Activated T-helper 1 cell treated with anti-CD3 and anti-CD28 coated beads, Interleukin-12 subunit alpha, Interleukin-12 subunit beta, Interleukin-2, Interleukin-4 antibody, amounts not matched to agents 30 ng/mL and 10 ng/mL and 1 ng/mL, durations not matched to agents 14 hours and 24 hours and 36 hours (primary cell): ENCODE results near the gene NECTIN1. TPM values are rescaled to one million over a fixed set of nuclear protein-coding genes. Genes with fewer than 3 reads are reported as not detected.
"Not testable (repeated sequence)": the region's sequence is repeated elsewhere in the genome, so short reads cannot be mapped to it uniquely, and the experiment has no call there.

Source experiments
- DNase-seq: peaks from one replicate; pipeline ENCODE4 v3.0.0; 2021; ENCODE audit warnings: low spot score
- H3K27ac Mint-ChIP-seq: one replicate; pipeline ENCODE4 v1.8.0; 2021; ENCODE audit warnings: mild to moderate bottlenecking, mixed read lengths
- H3K27me3 Mint-ChIP-seq: one replicate; pipeline ENCODE4 v1.8.0; 2022; ENCODE audit warnings: mild to moderate bottlenecking, moderate library complexity, mixed read lengths; ENCODE audit not compliant: insufficient read depth
- H3K36me3 Mint-ChIP-seq: one replicate; pipeline ENCODE4 v1.8.0; 2021; ENCODE audit warnings: low read depth, mixed read lengths
- H3K4me1 Mint-ChIP-seq: one replicate; pipeline ENCODE4 v1.8.0; 2021; ENCODE audit warnings: low read depth, mixed read lengths
- H3K4me3 Mint-ChIP-seq: one replicate; pipeline ENCODE4 v1.8.0; 2021; ENCODE audit warnings: mild to moderate bottlenecking, moderate library complexity, mixed read lengths
- H3K9me3 Mint-ChIP-seq: one replicate; pipeline ENCODE4 v1.8.0; 2021; ENCODE audit warnings: mixed read lengths
- intact Hi-C: fragments of 100-400 bp; cut with micrococcal nuclease; formaldehyde crosslinking; loops from one replicate; pipeline ENCODE4 v1.15.1; 2024
- total RNA-seq: library from RNA; stranded (reverse); gene quantifications from 2 replicates; pipeline ENCODE4 v1.2.3, GENCODE V29; 2022

Gene NECTIN1
- total RNA-seq, 1 donor from 2014 or later = 4.5 TPM

- no peak overlapping the region for H3K27ac Mint-ChIP-seq
- DNase-seq = no peak
- no peaks in the 10 kb centered on the region for H3K4me1 Mint-ChIP-seq
- intact Hi-C loops = no loop called here
- H3K36me3 Mint-ChIP-seq = no peaks in the 10 kb centered on the region
- H3K4me3 Mint-ChIP-seq = no peak overlapping the region
- peaks cover 11% of the 10 kb centered on the region for H3K27me3 Mint-ChIP-seq
- H3K9me3 Mint-ChIP-seq = no peaks in the 10 kb centered on the region
Measured at GRCh38 chr11:119610836-119611426, 118.1 kb downstream of the NECTIN1 start.

- Mint-ChIP-seq H3K9me3 (no peaks in the 10 kb centered on the region), H3K4me1 (no peaks in the 10 kb centered on the region), H3K27ac (no peak overlapping the region), H3K36me3 (no peaks in the 10 kb centered on the region), H3K4me3 (no peak overlapping the region), H3K27me3 (peaks cover 11% of the 10 kb centered on the region)
- DNase-seq = no peak
- intact Hi-C loops = no loop called here
Measured at GRCh38 chr11:119608781-119609180, 120.2 kb downstream of the NECTIN1 start.

- Mint-ChIP-seq H3K36me3 (no peaks in the 10 kb centered on the region), H3K27me3 (peaks cover 13% of the 10 kb centered on the region), H3K4me1 (no peaks in the 10 kb centered on the region), H3K4me3 (no peak overlapping the region), H3K27ac (no peak overlapping the region), H3K9me3 (no peaks in the 10 kb centered on the region)
- intact Hi-C loops = no loop called here
- no peak for DNase-seq
Measured at GRCh38 chr11:119608201-119608600, 120.8 kb downstream of the NECTIN1 start.

- Mint-ChIP-seq H3K36me3 (no peaks in the 10 kb centered on the region), H3K4me3 (no peak overlapping the region), H3K27ac (no peak overlapping the region), H3K27me3 (peaks cover 13% of the 10 kb centered on the region), H3K4me1 (no peaks in the 10 kb centered on the region), H3K9me3 (no peaks in the 10 kb centered on the region)
- intact Hi-C loops = no loop called here
- no peak for DNase-seq
Measured at GRCh38 chr11:119607726-119608125, 121.3 kb downstream of the NECTIN1 start.

GRCh38 chr11:119605137-119605665 is 123.8 kb downstream of the NECTIN1 start:
- intact Hi-C loops = no loop called here
- H3K36me3 Mint-ChIP-seq = no peaks in the 10 kb centered on the region

GRCh38 chr11:119602745-119603373 is 126.1 kb downstream of the NECTIN1 start:
- intact Hi-C loops = no loop called here
- Mint-ChIP-seq H3K27ac (no peak overlapping the region), H3K27me3 (peaks cover 12% of the 10 kb centered on the region), H3K9me3 (no peaks in the 10 kb centered on the region), H3K4me3 (no peak overlapping the region), H3K4me1 (no peaks in the 10 kb centered on the region), H3K36me3 (no peaks in the 10 kb centered on the region)
- no peak for DNase-seq

More at GRCh38 chr11:119605137-119605665, 123.8 kb downstream of the NECTIN1 start:
- Mint-ChIP-seq H3K27me3 (peaks cover 13% of the 10 kb centered on the region), H3K27ac (no peak overlapping the region), H3K4me3 (no peak overlapping the region), H3K4me1 (no peaks in the 10 kb centered on the region), H3K9me3 (no peaks in the 10 kb centered on the region)
- DNase-seq = no peak

GRCh38 chr11:119599864-119600541 is 129.0 kb downstream of the NECTIN1 start:
- no peaks in the 10 kb centered on the region for H3K36me3 Mint-ChIP-seq
- H3K27me3 Mint-ChIP-seq = peaks cover 4% of the 10 kb centered on the region
- H3K4me1 Mint-ChIP-seq = no peaks in the 10 kb centered on the region
- no peak for DNase-seq
- H3K9me3 Mint-ChIP-seq = no peaks in the 10 kb centered on the region
- H3K4me3 Mint-ChIP-seq = no peak overlapping the region
- intact Hi-C loops = no loop called here
- no peak overlapping the region for H3K27ac Mint-ChIP-seq

- H3K4me1 Mint-ChIP-seq, H3K27me3 Mint-ChIP-seq, intact Hi-C loops, H3K27ac Mint-ChIP-seq, DNase-seq, H3K4me3 Mint-ChIP-seq, H3K9me3 Mint-ChIP-seq, H3K36me3 Mint-ChIP-seq: not testable (repeated sequence)
Measured at GRCh38 chr11:119595941-119596340, 133.1 kb downstream of the NECTIN1 start.

- H3K27me3 Mint-ChIP-seq = peaks cover 7% of the 10 kb centered on the region
- H3K27ac Mint-ChIP-seq = no peak overlapping the region
- H3K4me3 Mint-ChIP-seq = no peak overlapping the region
- no peaks in the 10 kb centered on the region for H3K36me3 Mint-ChIP-seq
- intact Hi-C loops = no loop called here
- H3K4me1 Mint-ChIP-seq = no peaks in the 10 kb centered on the region
- DNase-seq = no peak
- no peaks in the 10 kb centered on the region for H3K9me3 Mint-ChIP-seq
Measured at GRCh38 chr11:119594639-119595249, 134.3 kb downstream of the NECTIN1 start.

- Mint-ChIP-seq H3K36me3 (no peaks in the 10 kb centered on the region), H3K27me3 (peaks cover 7% of the 10 kb centered on the region), H3K9me3 (no peaks in the 10 kb centered on the region), H3K4me1 (no peaks in the 10 kb centered on the region), H3K4me3 (no peak overlapping the region), H3K27ac (no peak overlapping the region)
- no peak for DNase-seq
- intact Hi-C loops = no loop called here
Measured at GRCh38 chr11:119593346-119593745, 135.7 kb downstream of the NECTIN1 start.

GRCh38 chr11:119592642-119593041 is 136.4 kb downstream of the NECTIN1 start:
- H3K4me3 Mint-ChIP-seq = no peak overlapping the region
- DNase-seq = no peak
- no peaks in the 10 kb centered on the region for H3K4me1 Mint-ChIP-seq

GRCh38 chr11:119591836-119592310 is 137.1 kb downstream of the NECTIN1 start:
- no peak overlapping the region for H3K4me3 Mint-ChIP-seq
- H3K9me3 Mint-ChIP-seq = no peaks in the 10 kb centered on the region
- peaks cover 4% of the 10 kb centered on the region for H3K27me3 Mint-ChIP-seq
- no peaks in the 10 kb centered on the region for H3K36me3 Mint-ChIP-seq
- H3K27ac Mint-ChIP-seq = no peak overlapping the region
- no peaks in the 10 kb centered on the region for H3K4me1 Mint-ChIP-seq
- intact Hi-C loops = no loop called here
- DNase-seq = no peak

More at GRCh38 chr11:119592642-119593041, 136.4 kb downstream of the NECTIN1 start:
- Mint-ChIP-seq H3K9me3 (no peaks in the 10 kb centered on the region), H3K27me3 (peaks cover 4% of the 10 kb centered on the region), H3K27ac (no peak overlapping the region), H3K36me3 (no peaks in the 10 kb centered on the region)
- intact Hi-C loops = no loop called here
